CD8-positive, alpha-beta memory T cell (primary cell): ENCODE results near the gene RPH3AL. TPM values are rescaled to one million over a fixed set of nuclear protein-coding genes. Genes with fewer than 3 reads are reported as not detected.

Source experiments
- CTCF ChIA-PET: fragments of 350-600 bp; sonication (Branson Sonifier 250); formaldehyde crosslinking; loops from one replicate; lab custom pipeline; 2021; ENCODE audit warnings: antibody characterized with exemption; lab: Charles Lee
- POLR2A ChIA-PET: fragments of 350-600 bp; sonication (Branson Sonifier 250); formaldehyde crosslinking; loops from one replicate; lab custom pipeline; 2021; ENCODE audit warnings: antibody characterized with exemption; lab: Charles Lee
- DNase-seq, 5 donors: peaks; one replicate each; pipeline versions ENCODE4 v3.0.0 to v3.0.0-alpha.2; 2020 to 2022; ENCODE audit warnings: mixed read lengths in 1 of 5
- H3K27ac ChIP-seq: one replicate; pipeline ENCODE4 v1.7.0; 2013; ENCODE audit warnings: low read depth, mild to moderate bottlenecking, low read length, moderate library complexity
- H3K27me3 ChIP-seq: 2 replicates; pipeline ENCODE4 v1.7.0; 2013; ENCODE audit warnings: low read length, mild to moderate bottlenecking; ENCODE audit not compliant: insufficient read depth, poor library complexity, severe bottlenecking
- H3K36me3 ChIP-seq: 2 replicates; pipeline ENCODE4 v1.7.0; 2013; ENCODE audit warnings: mild to moderate bottlenecking, low read length, moderate library complexity; ENCODE audit not compliant: insufficient read depth
- H3K4me1 ChIP-seq: 2 replicates; pipeline ENCODE4 v1.7.0; 2013; ENCODE audit warnings: mild to moderate bottlenecking, low read length, moderate library complexity; ENCODE audit not compliant: insufficient read depth
- H3K4me3 ChIP-seq: 2 replicates; pipeline ENCODE4 v1.7.0; 2013; ENCODE audit warnings: mild to moderate bottlenecking, low read length
- H3K9me3 ChIP-seq: 2 replicates; pipeline ENCODE4 v1.7.0; 2013; ENCODE audit warnings: mild to moderate bottlenecking, low read length
- H3K27ac Mint-ChIP-seq, 8 donors: one replicate each; pipeline ENCODE4 v1.8.0; 2020 to 2021; ENCODE audit warnings: mixed read lengths in 8 of 8, mild to moderate bottlenecking in 6 of 8, inconsistent platforms in 3 of 8, moderate library complexity in 3 of 8
- H3K27me3 Mint-ChIP-seq, 2 donors: one replicate each; pipeline ENCODE4 v1.8.0; 2020 to 2021; ENCODE audit warnings: mixed read lengths in 2 of 2, mild to moderate bottlenecking in 1 of 2, moderate library complexity in 1 of 2
- H3K36me3 Mint-ChIP-seq, 3 donors: one replicate each; pipeline ENCODE4 v1.8.0; 2020 to 2021; ENCODE audit warnings: mixed read lengths in 3 of 3, inconsistent platforms in 1 of 3, mild to moderate bottlenecking in 1 of 3
- H3K4me1 Mint-ChIP-seq, 3 donors: one replicate each; pipeline ENCODE4 v1.8.0; 2020 to 2021; ENCODE audit warnings: mixed read lengths in 3 of 3, inconsistent platforms in 1 of 3, mild to moderate bottlenecking in 1 of 3
- H3K4me3 Mint-ChIP-seq, 7 donors: one replicate each; pipeline ENCODE4 v1.8.0; 2020 to 2021; ENCODE audit warnings: mixed read lengths in 7 of 7, mild to moderate bottlenecking in 6 of 7, moderate library complexity in 4 of 7, inconsistent platforms in 2 of 7
- H3K9me3 Mint-ChIP-seq, 5 donors: one replicate each; pipeline ENCODE4 v1.8.0; 2020 to 2022; ENCODE audit warnings: mixed read lengths in 5 of 5, mild to moderate bottlenecking in 3 of 5, moderate library complexity in 2 of 5, inconsistent platforms in 1 of 5
- polyA plus RNA-seq: library from polyadenylated mRNA; unstranded; fragments of 300-500 nt; fragmentation: Illumina TruSeq; gene quantifications from one replicate; pipeline ENCODE4 v1.2.3, GENCODE V29; 2021
- total RNA-seq, 2 experiments: library from RNA; stranded (reverse); gene quantifications; one replicate each; pipeline ENCODE4 v1.2.3, GENCODE V29; 2021

Gene RPH3AL
- total and polyA plus RNA-seq, 3 experiments from 2014 or later, result 0.91 to 3.7 (median 2.0) TPM

- Mint-ChIP-seq H3K9me3 (no peaks in the 10 kb centered on the region), H3K4me1 (no peaks in the 10 kb centered on the region), H3K36me3 (peaks cover 0 to 3% (median 0%) of the 10 kb centered on the region in 3 donors), H3K4me3 (no peak overlapping the region), H3K27me3 (peaks cover under 1 to 5% of the 10 kb centered on the region in 2 donors), H3K27ac (no peak overlapping the region)
- Histone ChIP-seq H3K27ac (no peak overlapping the region), H3K4me3 (no peak overlapping the region), H3K27me3 (no peaks in the 10 kb centered on the region), H3K4me1 (no peaks in the 10 kb centered on the region), H3K36me3 (no peaks in the 10 kb centered on the region), H3K9me3 (no peaks in the 10 kb centered on the region)
- ChIA-PET POLR2A (no interaction called here), CTCF (no interaction called here)
- DNase-seq, result peak in 1 of 5 donors; percentile 41
Measured at GRCh38 chr17:298791-299450, 53.7 kb downstream of the RPH3AL start.

- CTCF ChIA-PET, result no interaction called here
- Mint-ChIP-seq H3K9me3 (no peaks in the 10 kb centered on the region), H3K4me1 (peaks cover 2 to 4% (median 3%) of the 10 kb centered on the region in 3 donors), H3K27ac (no peak overlapping the region), H3K36me3 (peaks cover 0 to 3% (median 0%) of the 10 kb centered on the region in 3 donors), H3K27me3 (peaks cover 4 to 8% of the 10 kb centered on the region in 2 donors), H3K4me3 (no peak overlapping the region)
- POLR2A ChIA-PET, result no interaction called here
- no peak overlapping the region for H3K4me3 ChIP-seq
- H3K36me3 ChIP-seq, result no peaks in the 10 kb centered on the region
- H3K27me3 ChIP-seq, result no peaks in the 10 kb centered on the region
- H3K4me1 ChIP-seq, result no peaks in the 10 kb centered on the region
- no peaks in the 10 kb centered on the region for H3K9me3 ChIP-seq
- no peak overlapping the region for H3K27ac ChIP-seq
- peak in 1 of 5 donors; percentile 35 for DNase-seq
Measured at GRCh38 chr17:297758-298157, 54.8 kb downstream of the RPH3AL start.

- POLR2A ChIA-PET, result no interaction called here
- Histone ChIP-seq H3K27ac (no peak overlapping the region), H3K4me1 (no peaks in the 10 kb centered on the region), H3K27me3 (no peaks in the 10 kb centered on the region), H3K4me3 (no peak overlapping the region), H3K9me3 (no peaks in the 10 kb centered on the region), H3K36me3 (no peaks in the 10 kb centered on the region)
- Mint-ChIP-seq H3K9me3 (no peaks in the 10 kb centered on the region), H3K4me3 (no peak overlapping the region), H3K27ac (peak overlapping the region in 1 of 8 donors; percentile 40), H3K4me1 (peaks cover 2 to 4% (median 3%) of the 10 kb centered on the region in 3 donors), H3K36me3 (peaks cover 0 to 2% (median 0%) of the 10 kb centered on the region in 3 donors), H3K27me3 (peaks cover 4 to 8% of the 10 kb centered on the region in 2 donors)
- CTCF ChIA-PET, result no interaction called here
- peak in 1 of 5 donors; percentile 35 for DNase-seq
Measured at GRCh38 chr17:296906-297690, 55.5 kb downstream of the RPH3AL start.

GRCh38 chr17:296379-296778 is 56.2 kb downstream of the RPH3AL start:
- DNase-seq, result peak in 1 of 5 donors; percentile 25
- peaks cover 0 to 2% (median 0%) of the 10 kb centered on the region in 3 donors for H3K36me3 Mint-ChIP-seq
- ChIA-PET POLR2A (no interaction called here), CTCF (no interaction called here)
- Histone ChIP-seq H3K36me3 (no peaks in the 10 kb centered on the region), H3K9me3 (no peaks in the 10 kb centered on the region), H3K27me3 (no peaks in the 10 kb centered on the region), H3K4me1 (no peaks in the 10 kb centered on the region), H3K4me3 (no peak overlapping the region), H3K27ac (no peak overlapping the region)
- H3K9me3 Mint-ChIP-seq, result no peaks in the 10 kb centered on the region
- peaks cover 4 to 8% of the 10 kb centered on the region in 2 donors for H3K27me3 Mint-ChIP-seq
- H3K4me1 Mint-ChIP-seq, result peaks cover 2 to 4% (median 3%) of the 10 kb centered on the region in 3 donors
- no peak overlapping the region for H3K4me3 Mint-ChIP-seq
- no peak overlapping the region for H3K27ac Mint-ChIP-seq

- Mint-ChIP-seq H3K4me1 (peaks cover 3 to 7% (median 4%) of the 10 kb centered on the region in 3 donors), H3K36me3 (peaks cover 0 to 2% (median 0%) of the 10 kb centered on the region in 3 donors), H3K27me3 (peaks cover 4 to 8% of the 10 kb centered on the region in 2 donors), H3K9me3 (no peaks in the 10 kb centered on the region), H3K4me3 (peak overlapping the region in 1 of 7 donors; percentile 37), H3K27ac (peak overlapping the region in 2 of 8 donors; percentile 10 to 22)
- DNase-seq, result peak in 2 of 5 donors; percentile 30 to 33
- ChIA-PET POLR2A (no interaction called here), CTCF (no interaction called here)
- Histone ChIP-seq H3K4me3 (no peak overlapping the region), H3K9me3 (no peaks in the 10 kb centered on the region), H3K4me1 (no peaks in the 10 kb centered on the region), H3K36me3 (no peaks in the 10 kb centered on the region), H3K27ac (no peak overlapping the region), H3K27me3 (no peaks in the 10 kb centered on the region)
Measured at GRCh38 chr17:292531-293382, 59.9 kb downstream of the RPH3AL start.

GRCh38 chr17:292016-292415 is 60.6 kb downstream of the RPH3AL start:
- Histone ChIP-seq H3K9me3 (no peaks in the 10 kb centered on the region), H3K4me3 (no peak overlapping the region), H3K27me3 (no peaks in the 10 kb centered on the region), H3K36me3 (no peaks in the 10 kb centered on the region), H3K4me1 (no peaks in the 10 kb centered on the region), H3K27ac (no peak overlapping the region)
- Mint-ChIP-seq H3K36me3 (peaks cover 0 to 2% (median 0%) of the 10 kb centered on the region in 3 donors), H3K27ac (no peak overlapping the region), H3K9me3 (no peaks in the 10 kb centered on the region), H3K27me3 (peaks cover 4 to 8% of the 10 kb centered on the region in 2 donors), H3K4me3 (no peak overlapping the region), H3K4me1 (peaks cover 3 to 7% (median 4%) of the 10 kb centered on the region in 3 donors)
- POLR2A ChIA-PET, result no interaction called here
- DNase-seq, result peak in 1 of 5 donors; percentile 1
- CTCF ChIA-PET, result no interaction called here

GRCh38 chr17:291587-291986 is 61.0 kb downstream of the RPH3AL start:
- H3K9me3 Mint-ChIP-seq, result no peaks in the 10 kb centered on the region
- Histone ChIP-seq H3K27ac (no peak overlapping the region), H3K27me3 (no peaks in the 10 kb centered on the region), H3K4me1 (no peaks in the 10 kb centered on the region), H3K36me3 (no peaks in the 10 kb centered on the region), H3K4me3 (no peak overlapping the region), H3K9me3 (no peaks in the 10 kb centered on the region)
- POLR2A ChIA-PET, result no interaction called here
- H3K27me3 Mint-ChIP-seq, result peaks cover 4 to 8% of the 10 kb centered on the region in 2 donors
- H3K27ac Mint-ChIP-seq, result no peak overlapping the region
- H3K36me3 Mint-ChIP-seq, result peaks cover 0 to 2% (median 0%) of the 10 kb centered on the region in 3 donors
- CTCF ChIA-PET, result no interaction called here
- no peak for DNase-seq
- no peak overlapping the region for H3K4me3 Mint-ChIP-seq
- H3K4me1 Mint-ChIP-seq, result peaks cover 3 to 7% (median 4%) of the 10 kb centered on the region in 3 donors
